B cell (primary cell): ENCODE measurements around the gene SUN3.

ENCODE experiments used
- EZH2 ChIP-seq: IDR thresholded peaks from 2 replicates; pipeline ENCODE4 v1.6.1; 2012; ENCODE audit warnings: borderline replicate concordance, low read depth, mild to moderate bottlenecking, moderate library complexity, low read length; ENCODE audit not compliant: insufficient read depth, poor library complexity, severe bottlenecking
- TF ChIP-seq, protein P1 (sequence below): fragments of 200-600 bp; IDR thresholded peaks from one replicate; pipeline ENCODE4 v1.8.0; 2022; ENCODE audit warnings: antibody characterized with exemption, mild to moderate bottlenecking

DNA sequence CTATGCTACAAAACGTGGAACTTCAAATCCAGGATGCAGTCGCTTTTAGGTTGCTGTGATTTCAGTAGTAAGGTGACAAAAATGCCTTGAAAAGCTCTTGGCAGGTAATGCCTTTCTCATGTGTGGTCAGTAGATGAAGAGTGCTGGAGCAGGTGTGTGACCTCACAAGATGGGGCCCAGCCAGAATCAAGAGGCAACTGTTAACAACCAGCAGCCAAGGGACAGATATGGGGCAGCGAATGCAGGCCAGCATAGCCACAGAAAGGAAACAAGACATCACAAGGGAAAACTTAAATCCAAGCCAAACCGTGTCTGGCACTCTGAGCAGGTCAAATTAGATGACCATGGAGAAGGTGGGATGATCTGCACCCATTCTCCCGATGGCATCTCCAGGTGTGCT lies 61.8 kb downstream of the SUN3 start:
- TF ChIP-seq, protein P1, sequence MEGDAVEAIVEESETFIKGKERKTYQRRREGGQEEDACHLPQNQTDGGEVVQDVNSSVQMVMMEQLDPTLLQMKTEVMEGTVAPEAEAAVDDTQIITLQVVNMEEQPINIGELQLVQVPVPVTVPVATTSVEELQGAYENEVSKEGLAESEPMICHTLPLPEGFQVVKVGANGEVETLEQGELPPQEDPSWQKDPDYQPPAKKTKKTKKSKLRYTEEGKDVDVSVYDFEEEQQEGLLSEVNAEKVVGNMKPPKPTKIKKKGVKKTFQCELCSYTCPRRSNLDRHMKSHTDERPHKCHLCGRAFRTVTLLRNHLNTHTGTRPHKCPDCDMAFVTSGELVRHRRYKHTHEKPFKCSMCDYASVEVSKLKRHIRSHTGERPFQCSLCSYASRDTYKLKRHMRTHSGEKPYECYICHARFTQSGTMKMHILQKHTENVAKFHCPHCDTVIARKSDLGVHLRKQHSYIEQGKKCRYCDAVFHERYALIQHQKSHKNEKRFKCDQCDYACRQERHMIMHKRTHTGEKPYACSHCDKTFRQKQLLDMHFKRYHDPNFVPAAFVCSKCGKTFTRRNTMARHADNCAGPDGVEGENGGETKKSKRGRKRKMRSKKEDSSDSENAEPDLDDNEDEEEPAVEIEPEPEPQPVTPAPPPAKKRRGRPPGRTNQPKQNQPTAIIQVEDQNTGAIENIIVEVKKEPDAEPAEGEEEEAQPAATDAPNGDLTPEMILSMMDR, result no peak
- no peak for TF ChIP-seq EZH2
